HT1080 (cell line): ENCODE results near the gene HOXA10. TPM values are rescaled to one million over a fixed set of nuclear protein-coding genes. Genes with fewer than 3 reads are reported as not detected.

Source experiments
- DNase-seq: peaks from one replicate; pipeline ENCODE4 v3.0.0-alpha.2; 2015; ENCODE audit warnings: low read depth
- total RNA-seq: library from RNA; depleted of rRNA; stranded (reverse); fragments of >200 nt; shearing (Covaris generic); gene quantifications from 2 replicates; pipeline ENCODE4 v1.2.3, GENCODE V29; 2014

HOXA10 gene
- total RNA-seq, 1 experiment from 2014 or later = 29.3 TPM

DNA sequence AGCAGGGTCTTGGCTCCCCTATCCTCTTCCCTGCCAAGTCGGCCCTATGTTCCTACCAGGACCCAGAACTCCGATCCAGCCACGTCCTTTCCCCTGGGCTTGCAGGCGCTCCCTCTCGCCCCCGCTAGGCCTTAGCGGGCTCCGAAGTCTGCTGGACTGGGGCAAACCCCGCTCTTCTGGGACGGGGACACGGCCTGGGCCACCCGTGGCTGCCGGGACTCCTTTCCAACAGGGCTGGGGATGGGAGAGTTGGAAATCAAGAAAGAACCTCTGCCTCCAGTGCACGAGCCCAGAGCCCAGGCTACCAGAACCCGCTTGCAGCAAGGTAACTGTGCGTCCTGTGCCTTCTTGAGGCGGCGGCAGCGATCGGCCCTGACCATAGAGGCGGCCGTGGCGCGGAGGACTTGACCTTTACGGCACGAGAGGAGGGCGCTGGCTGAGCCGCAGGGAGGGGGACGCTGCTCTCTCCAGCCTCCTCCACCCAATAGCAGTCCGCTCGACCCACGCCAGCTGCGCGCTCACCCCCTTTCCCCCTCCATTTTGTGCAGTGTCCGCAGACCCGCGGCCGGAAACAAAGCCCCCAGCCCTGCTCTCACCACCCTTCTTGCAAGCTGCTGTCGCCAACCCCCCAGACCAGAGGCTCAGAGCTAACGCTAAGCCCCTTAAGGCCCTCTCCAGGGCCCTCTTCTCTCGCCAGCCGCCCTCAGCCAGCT lies 17.9 kb upstream of the HOXA10 start:
- no peak for DNase-seq

DNA sequence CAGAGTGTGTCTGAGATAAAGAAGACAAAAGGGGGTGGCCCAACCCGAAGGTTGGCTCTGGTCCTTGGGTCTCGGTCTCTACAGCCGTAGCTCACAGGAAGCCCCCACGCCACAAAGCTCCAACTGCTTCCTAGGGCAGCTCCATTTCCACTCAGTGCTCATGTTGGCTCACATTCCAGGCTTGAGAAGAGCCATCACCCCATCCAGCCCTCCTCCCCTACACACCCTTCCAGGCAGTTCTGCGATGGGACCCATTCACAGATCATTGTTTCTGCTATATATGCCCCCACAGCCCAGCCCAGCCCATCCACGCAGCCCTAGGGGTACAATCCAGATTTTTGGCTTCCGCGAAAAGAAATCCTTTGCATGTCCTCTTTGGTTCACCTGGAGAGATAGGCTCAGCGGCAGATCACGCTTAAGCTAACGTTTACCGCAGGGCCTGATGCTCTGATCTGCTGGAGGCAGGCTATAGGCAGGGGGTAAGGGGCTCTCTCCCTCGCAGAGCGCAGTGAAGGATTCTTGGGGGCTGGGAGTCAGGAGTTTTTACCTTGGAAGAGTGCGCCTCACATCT lies 17.1 kb upstream of the HOXA10 start:
- DNase-seq = no peak

DNA sequence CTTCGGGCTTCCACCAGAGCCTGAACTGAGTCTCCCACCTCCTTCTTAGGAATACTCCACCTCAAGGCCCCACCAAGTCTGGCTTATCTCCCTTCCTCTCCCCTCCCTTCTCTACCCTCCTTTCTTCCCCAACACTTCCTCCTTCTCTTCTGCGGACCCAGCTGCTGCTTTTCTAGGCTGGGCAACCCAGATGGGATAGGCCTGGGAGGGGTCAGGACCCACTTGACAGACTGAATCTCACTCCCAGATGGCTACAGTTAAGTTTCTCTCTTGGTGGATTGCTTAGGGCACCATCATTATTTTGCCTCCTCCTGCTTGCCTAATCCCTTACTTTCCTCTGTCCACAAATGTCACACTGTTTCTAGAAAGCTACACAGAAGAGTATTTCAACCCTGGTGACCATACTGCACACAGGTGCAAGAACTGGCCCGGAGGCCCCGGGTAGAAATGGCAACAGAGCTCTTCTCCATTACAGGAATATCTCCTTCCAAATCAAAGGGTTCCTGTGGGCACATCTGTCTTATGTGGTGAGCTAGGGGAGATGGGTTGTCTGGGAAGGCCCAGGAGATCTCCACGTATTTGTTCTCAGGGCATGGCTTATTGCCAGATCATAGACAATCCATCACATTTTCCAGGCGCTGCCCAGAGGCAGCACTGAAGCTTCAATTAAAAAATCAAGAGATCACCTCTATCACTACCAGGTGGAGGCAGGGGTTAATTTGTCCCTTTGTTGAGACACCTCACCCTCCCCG lies 16.1 kb upstream of the HOXA10 start:
- no peak for DNase-seq

DNA sequence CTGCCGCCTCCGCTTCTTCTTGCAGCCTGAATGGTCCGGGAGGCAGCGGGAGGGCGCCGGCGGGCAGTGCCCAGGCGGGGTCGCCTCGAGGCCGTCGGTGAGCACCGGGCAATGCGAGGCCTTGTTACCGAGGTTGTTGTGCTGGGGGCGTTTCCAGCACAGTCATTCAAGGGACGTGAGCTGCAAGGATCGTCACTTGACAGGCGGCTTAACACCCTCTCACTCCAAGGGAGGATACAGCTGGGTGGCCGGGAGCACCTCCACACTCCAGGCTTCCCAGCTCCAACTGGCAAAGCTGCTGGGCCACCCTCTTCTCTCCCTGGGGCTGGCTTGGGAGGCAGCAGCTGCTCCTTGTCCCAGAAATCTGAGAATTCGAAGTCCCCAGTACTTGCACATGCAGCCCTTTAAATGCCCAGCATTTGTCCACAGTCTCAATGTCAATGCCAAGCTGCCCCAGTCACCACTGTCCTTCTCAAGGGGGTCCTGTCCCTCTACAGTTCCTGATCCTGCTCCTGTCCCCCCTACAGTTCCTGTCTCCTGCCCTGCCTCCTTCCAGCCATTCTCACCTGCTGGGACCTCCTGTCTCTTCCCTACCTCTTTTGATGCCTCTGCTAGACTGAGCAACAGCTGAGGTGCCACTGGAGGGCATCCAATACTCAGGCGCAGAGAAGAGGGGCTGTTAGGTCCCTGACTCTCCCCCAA lies 15.3 kb upstream of the HOXA10 start:
- DNase-seq = no peak

DNA sequence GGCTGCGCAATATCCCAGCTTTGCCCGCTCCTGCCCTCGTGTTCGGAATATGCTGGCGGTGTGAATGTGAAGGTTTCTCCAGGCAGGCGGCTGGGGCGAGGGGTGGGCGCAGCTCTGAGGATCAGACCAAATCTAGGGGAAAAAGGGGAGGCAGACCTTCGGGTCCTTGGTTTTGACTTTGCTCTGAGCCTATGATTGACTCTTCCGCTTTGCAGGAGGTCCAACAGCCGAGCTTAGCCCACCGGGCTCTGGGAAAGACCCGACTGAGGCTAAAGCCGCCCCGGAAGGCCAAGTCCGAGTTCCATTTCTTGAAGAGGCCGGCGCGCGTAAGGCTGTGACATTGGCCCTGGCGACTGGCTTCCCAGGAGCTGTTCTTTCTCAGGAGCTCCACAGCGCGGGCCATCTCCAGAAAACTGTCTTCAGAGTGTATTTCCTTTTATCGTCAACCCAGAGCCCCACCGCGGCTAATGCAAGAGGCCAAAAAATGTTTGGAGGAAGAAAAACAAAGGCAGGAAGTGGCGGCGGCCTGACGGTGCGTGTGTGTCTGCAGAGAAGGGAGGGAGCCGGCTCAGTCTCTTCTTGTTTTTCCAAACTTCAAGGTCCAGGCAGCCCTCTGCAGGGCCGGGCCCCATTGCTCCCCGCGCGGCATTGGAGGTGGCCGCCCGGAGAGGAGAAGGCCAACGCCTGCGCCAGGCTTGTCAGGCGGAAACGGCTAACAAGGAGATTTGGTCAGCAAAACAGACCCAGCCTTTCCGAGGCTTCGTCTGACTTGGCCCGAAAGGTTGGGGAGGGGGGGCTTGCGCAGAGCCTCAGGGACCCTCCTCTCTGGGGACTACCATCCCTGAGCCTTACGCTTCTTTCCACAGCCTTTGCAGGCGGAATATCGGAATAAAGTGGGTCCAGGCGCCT lies 14.5 kb upstream of the HOXA10 start:
- no peak for DNase-seq

DNA sequence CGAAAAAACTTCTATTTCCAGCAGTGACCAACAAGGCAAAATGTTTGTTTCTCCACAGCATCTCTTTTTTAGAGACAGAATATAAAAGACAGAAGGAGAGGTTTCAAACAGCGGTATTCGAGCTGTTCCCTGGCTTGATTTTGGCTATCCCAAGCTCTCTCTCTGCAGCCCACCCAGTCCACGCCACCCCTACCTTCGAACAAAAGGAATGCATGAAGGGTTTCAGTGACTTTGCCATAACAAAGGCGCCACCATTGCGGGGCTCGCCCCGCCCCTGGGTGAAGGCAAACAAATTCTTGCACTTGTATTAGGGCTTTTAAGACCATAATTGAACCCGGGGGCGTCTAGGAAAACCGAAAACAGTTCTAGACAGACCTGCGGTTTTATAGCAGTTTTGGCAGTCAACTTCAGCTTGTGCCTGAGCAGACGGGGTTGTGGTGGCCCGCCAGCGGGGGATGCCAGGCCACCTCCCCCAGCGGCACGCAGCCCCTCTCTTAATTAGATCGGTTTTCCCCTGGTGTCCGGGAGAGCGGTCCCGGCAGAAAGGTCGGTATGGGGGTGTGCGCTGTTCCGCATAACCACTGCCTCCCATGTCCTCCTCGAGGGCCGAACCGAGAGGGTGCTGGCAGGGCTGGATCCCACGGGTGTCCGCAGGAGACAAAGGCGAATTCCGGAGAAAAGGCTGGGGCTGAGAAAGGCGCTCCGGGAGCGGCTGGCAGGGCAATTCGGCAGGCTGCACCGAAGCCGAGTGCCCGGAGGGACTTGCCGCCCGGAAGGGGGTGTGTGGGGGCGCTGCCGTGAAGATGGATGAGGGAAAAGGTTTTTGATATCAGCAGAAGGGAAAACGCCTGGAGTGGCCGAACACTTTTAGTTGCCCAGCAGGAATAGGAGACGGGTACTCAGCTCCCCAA lies 13.6 kb upstream of the HOXA10 start:
- no peak for DNase-seq

DNA sequence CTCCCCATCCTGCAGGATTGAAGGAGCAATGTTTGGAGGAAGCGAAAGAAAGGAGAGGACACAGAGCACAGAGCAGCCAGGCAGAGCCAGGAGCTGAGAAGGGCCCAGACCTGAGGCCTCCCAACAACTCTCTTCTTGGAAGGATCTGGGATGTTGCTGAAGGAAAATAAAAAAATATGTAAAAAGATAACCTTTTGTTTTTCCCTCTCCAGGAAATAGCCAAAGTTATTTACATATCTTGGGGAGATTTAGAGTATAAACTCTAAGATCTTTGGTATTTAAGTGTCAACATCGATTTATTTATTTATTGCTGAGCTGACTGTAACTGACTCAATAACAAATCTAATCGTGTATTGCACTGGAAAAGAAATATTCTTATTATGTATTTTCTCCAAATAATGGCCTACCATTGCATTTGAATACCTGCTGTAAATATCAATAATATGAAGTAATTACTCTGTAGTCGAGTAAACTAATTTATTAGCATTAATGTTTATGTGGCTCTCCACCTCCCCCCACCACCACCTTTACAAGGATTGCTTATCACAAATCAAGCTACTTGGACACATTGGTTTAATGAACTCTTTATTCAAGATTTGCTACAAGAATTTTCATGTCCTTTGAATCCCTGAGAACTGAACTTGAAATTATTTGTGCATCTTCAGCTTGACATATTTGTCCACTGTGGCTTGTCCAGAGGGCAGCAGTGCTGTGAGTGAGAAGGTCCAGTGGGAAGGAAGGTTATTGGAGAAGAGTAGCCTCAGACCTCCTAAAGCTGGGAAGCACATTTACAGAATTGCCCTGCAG lies 12.8 kb upstream of the HOXA10 start:
- no peak for DNase-seq

DNA sequence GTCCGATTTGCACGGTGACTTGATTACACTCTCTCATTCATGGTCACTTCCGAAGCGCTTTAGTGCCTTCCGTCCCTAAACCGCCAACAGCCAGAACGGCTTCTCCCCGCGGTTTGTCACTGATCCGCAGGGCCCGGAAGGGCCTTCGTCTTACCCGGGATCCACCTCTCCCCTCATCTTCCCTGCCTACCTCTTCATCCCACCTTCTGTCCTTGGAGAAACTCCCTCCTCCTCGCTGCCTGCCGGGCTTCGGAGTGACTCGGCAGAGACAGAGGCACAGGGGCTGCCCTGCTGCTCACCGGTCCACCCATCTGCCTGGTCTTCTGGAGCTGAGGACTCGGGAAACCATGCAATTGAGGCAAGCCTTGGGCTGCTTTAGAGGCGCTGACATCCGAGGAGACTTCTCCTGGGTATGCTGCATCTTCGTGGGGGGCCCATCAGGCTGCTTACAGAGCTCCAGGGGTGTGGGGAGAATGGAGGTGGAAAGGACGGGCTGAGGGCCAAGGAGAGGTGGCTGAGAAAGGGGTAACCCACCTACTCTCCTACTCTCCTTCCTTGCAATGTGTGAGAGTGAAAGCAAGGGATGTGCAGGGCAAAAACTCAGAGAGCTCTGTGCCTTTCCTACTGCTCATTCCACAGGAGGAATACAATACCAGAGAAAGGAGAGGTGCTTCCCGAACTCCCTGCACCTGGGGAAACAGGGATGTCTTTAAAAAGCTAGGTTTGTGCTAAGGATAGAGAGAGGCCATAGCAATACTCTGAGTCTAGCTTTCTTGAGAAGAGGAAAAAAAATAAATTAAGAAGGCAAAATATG lies 11.9 kb upstream of the HOXA10 start:
- no peak for DNase-seq

DNA sequence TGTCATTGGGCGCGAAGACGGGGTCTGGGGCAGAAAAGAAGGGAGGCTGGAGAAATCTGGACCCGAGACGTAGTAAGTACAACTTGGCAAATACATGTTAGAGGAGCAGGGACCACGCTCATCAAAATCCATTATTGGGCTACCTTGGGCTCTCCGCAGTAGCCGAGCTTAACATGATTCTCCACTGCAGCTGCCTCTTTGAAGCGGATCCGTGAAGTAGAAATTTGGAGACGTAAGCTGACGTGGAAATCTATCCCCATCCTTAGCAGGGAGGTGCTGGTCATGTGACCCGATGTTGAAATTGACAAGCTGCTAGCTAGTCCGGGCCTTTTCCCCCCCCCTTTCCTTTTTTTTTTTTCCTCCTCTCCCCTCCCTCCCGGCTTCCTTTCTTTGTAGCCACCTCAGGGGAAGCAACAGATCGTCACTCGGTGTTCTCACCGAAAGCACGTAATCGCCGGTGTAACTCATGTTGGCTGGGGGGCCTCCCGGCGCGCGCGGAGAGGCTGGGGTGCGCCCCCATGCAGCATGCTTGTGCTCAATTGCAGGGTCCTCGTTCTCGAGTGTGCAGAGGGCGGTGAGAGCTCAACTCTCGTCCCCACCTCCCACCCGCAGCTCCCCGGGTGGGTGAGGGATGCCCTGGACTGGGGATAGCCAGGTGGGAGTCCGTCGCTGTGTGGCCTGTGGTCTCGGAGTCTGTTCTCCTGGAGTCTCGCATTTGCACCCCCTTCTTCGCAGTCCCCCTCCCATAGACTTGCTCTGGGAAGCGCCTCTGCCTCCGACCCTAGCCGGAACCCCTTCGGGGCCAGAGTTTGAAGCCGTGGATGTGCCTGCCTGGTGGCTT lies 11.1 kb upstream of the HOXA10 start, which contains the start of gene HOXA11:
Gene HOXA11, minus strand, starts transcription at position 220 of the 841 bp plus-strand sequence. Its CDS starts 88 bp downstream, at position 132.
- no peak for DNase-seq

DNA sequence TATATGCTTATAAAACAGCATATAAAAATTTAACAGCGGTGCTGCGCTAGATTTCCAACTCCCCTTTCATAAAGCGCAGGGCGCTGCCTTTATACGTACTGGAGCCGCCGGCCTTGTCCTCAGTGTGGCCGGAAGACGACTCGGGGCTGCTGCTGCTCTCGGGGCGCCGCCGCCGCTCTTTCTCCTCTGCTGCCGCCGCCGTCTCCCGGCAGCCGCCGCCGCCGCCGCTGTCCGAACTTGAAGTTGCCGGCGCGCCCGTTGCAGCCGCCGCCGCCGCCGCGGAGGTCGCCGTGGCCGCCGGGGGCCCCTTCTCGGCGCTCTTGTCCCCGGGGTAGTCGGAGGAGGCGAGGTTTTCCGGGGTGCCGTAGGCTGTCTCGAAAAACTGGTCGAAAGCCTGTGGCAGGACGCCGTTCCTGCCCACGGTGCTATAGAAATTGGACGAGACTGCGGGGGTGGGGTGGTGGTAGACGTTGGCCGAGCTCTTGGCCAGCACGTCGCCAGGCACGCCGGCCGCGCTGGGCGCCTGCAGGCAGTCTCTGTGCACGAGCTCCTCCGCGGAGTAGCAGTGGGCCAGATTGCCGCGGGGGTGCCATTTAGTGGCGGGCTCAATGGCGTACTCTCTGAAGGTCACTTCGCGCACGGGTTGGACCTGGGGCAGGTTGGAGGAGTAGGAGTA lies 10.4 kb upstream of the HOXA10 start:
- no peak for DNase-seq

DNA sequence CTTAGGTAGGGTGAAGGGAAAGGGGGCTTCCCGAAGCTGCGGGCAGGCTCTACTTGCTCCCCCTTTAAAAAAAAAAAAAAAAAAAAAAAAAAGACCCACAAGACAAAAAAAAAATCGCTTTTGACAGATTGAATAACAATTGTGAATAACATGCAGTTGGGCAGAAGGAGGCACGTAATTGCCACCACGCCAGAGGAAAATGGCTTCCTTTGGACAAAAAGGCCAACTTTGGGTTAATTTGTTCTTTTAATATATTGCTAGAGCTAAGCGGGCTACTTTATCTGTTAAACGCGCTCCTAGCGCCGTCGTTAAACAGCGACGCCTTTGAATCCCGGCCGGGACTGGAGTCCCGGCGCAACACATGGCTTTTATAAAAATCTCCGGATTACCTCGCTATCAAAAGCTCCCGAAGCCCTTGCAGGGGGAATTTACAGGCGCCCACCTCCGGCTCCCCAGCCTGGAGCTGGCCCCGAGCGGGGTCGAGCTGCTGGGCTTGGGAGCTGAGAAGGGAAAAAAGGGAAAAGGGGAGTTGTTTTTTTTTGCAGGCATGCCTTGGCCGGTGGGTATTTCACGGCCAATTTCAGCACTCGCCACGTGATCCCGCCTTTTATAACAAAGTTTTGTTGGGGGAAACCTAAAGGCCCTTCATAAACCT lies 9.7 kb upstream of the HOXA10 start:
- DNase-seq = no peak

DNA sequence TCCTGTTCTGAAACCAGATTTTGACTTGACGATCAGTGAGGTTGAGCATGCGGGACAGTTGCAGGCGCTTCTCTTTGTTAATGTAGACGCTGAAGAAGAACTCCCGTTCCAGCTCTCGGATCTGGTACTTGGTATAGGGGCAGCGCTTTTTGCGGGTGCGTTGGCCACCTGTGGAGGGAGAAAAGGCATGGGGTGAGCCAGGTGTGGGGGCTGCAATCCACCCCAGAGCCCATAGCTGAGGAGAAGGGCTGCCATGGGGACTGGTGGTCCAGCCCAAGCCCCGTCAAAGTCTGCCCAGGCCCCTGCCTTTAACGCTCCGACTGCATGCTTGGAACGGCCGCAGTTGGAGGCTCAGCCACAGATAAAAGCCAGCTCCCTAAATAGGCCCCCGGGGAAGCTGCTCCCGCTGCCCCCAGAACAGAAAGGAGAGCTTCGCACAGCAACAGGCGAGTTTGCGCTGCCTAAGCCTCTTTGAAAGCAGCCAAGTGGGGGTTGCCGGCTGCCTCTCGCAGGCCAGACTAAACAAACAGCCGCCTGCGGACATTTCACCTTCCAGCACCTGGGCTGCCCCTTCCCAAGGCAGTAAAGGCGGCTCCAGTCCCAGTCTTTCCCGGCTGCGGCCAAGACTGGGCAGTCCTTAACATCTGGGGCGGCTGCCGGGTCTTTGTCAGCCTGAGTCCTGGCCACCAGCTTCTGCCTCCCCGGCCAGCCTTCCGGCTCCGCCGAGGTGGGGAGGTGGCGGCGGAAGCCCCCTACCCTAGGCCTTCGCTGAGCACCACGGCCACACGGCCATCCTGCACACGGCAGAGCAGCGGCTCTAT lies 9.0 kb upstream of the HOXA10 start:
- no peak for DNase-seq

DNA sequence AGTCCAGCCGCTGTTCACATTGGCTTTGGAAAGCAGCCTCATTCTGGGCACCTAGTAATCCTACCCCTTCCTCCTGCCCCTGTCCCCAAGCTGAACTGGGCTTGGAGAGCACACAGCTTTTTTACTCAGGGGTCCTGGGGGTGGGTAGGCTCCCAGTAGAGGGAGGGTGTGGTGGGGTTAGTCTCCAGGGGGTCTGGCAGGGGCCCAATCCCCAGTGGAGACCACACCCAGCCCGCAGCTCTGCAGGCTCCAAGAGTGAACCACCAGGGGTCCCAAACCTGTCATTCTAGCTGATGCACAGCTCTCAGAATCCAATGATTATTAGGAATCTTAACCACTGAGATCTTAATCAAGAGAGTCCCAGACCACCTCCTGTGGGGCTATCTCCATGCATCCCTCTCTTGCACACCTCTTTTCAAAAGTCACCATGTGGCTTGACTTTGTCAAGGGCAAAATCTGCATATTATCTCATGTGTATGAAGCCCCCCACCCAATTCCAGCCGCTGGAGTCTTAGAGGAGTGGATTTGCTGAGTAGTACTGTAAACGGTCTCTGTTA lies 8.2 kb upstream of the HOXA10 start:
- DNase-seq = no peak

DNA sequence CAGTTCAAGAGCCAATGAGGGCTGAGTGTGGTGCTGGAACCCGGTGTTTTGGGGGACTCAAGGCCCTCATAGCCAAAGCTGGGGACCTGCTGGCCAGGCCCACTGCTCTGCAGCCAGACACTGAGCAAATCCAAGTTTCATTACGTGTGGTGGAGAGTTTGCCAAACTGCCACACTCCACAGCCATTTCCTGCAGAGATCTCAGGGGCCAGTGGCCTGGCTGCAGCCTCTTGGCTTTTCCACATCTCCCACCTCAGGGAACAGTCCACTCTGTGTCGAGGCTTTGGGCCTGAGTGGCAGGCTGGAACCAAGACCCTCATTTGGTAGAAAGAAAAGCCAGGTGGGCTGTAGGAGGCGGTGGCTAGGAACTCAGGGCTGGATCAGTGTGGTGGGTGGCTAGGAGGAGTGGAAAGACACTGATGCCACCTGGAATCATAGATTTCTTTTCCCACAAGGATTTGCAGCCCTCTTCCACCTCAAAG lies 7.7 kb upstream of the HOXA10 start:
- no peak for DNase-seq
